Spinal cord (tissue), 10 donors: Measurements from ENCODE around the gene POLG. TPM values are rescaled to one million over a fixed set of nuclear protein-coding genes. Genes with fewer than 3 reads are reported as not detected.

Source experiments
- DNase-seq, 6 donors: peaks; one replicate each; pipeline versions ENCODE4 v3.0.0 to v3.0.0-alpha.2; 2013 to 2015; ENCODE audit warnings: low spot score in 6 of 6, low read depth in 4 of 6
- H3K27ac ChIP-seq: one replicate; pipeline ENCODE4 v1.5.1; 2013; ENCODE audit warnings: low read depth, low read length, control low read depth
- H3K27me3 ChIP-seq: one replicate; pipeline ENCODE4 v1.6.1; 2013; ENCODE audit warnings: low read length; ENCODE audit not compliant: control insufficient read depth, insufficient read depth
- H3K36me3 ChIP-seq: one replicate; pipeline ENCODE4 v1.6.1; 2013; ENCODE audit warnings: low read length; ENCODE audit not compliant: control insufficient read depth, insufficient read depth
- H3K4me1 ChIP-seq: one replicate; pipeline ENCODE4 v1.6.1; 2013; ENCODE audit warnings: low read length; ENCODE audit not compliant: control insufficient read depth, insufficient read depth
- H3K4me3 ChIP-seq: one replicate; pipeline ENCODE4 v1.5.1; 2013; ENCODE audit warnings: low read depth, low read length, control low read depth
- H3K9me3 ChIP-seq: one replicate; pipeline ENCODE4 v1.6.1; 2013; ENCODE audit warnings: low read length; ENCODE audit not compliant: control insufficient read depth, insufficient read depth
- WGBS: methylation state at CpG from one replicate; pipeline ENCODE4 v1.1.5; 2013; ENCODE audit warnings: missing lambda C conversion rate; ENCODE audit not compliant: insufficient coverage; 5-methylcytosine and 5-hydroxymethylcytosine counted together
- polyA plus RNA-seq, 2 donors: library from polyadenylated mRNA; unstranded; fragments of 120-200 nt; gene quantifications; one replicate each; pipeline ENCODE4 v1.2.1, GENCODE V29; 2013; ENCODE audit not compliant: insufficient read length in 2 of 2
- total RNA-seq, 2 donors: library from RNA; depleted of rRNA in 1 of 2; stranded (reverse); fragments of 120-200 nt in 1 of 2; fragments of >200 nt in 1 of 2; gene quantifications; one replicate each; pipeline versions ENCODE4 v1.2.3 to v1.2.4, GENCODE V29; 2013 to 2014
- donor health status: healthy.

The POLG gene
- total and polyA plus RNA-seq, 4 donors, result 26.9 to 53.8 (median 46.4) TPM

GRCh38 chr15:89356634-89357298, 22.1 kb upstream of the POLG start:
- DNase-seq, result peak in 4 of 6 donors; percentile 31 to 87 (median 68)

DNA sequence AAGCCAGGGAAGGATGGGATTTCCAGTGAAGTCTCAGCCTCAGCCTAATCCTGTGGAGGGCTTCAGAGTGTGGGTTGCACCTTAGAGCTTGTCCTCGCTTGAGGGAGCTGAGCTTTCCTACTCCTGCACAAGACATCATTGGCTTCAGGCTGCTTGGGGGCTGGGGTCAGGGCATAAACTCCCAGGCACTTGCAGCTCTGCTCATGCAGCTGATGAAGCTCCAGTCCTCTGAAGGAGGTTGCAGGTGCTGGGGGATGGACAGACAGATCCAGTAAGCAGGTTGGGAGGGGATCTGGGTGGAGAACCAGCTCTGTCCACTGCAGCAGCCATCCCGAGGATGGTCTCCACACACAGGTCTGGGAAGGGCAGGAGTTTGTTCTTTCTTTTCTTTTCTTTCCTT, 19.4 kb upstream of the POLG start:
- no peaks in the 10 kb centered on the region for H3K36me3 ChIP-seq
- DNase-seq, result no peak
- peaks cover 26% of the 10 kb centered on the region for H3K4me1 ChIP-seq
- peaks cover 7% of the 10 kb centered on the region for H3K27me3 ChIP-seq
- H3K4me3 ChIP-seq, result no peak overlapping the region
- 71% methylated on average over 1 of the region's 2 CpGs for WGBS
- no peak overlapping the region for H3K27ac ChIP-seq
- H3K9me3 ChIP-seq, result no peaks in the 10 kb centered on the region

More at GRCh38 chr15:89356634-89357298, 22.1 kb upstream of the POLG start:
- H3K27ac ChIP-seq, result peak overlapping the region; percentile 29
- no peaks in the 10 kb centered on the region for H3K9me3 ChIP-seq
- no peak overlapping the region for H3K4me3 ChIP-seq
- WGBS, result 30% methylated on average over 10 of the region's 13 CpGs
- peaks cover 54% of the 10 kb centered on the region for H3K4me1 ChIP-seq
- H3K36me3 ChIP-seq, result no peaks in the 10 kb centered on the region
- H3K27me3 ChIP-seq, result peaks cover 33% of the 10 kb centered on the region

DNA sequence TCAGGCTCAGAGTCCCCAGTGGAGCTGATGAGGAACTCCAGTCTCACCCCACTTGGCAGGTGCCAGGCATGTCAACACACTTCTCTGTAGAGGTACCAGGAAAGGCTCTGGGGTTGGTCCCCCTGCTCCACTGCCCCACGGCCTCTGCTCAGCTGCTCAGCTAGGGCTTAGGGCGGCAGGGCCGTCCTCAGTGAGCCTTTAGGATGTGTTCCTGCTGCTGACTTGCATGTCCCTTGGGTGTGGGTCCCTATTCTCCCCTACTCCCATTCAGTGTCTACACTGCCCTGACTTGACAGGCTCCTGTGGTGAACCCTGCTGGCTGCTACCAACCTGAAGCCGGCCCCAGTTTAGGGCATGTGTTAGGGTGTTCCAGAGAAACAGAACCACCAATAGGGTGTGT, 17.9 kb upstream of the POLG start:
- peaks cover 13% of the 10 kb centered on the region for H3K4me1 ChIP-seq
- H3K27ac ChIP-seq, result no peak overlapping the region
- no peaks in the 10 kb centered on the region for H3K9me3 ChIP-seq
- H3K4me3 ChIP-seq, result no peak overlapping the region
- WGBS, result 90% methylated on average over 2 of the region's 4 CpGs
- H3K27me3 ChIP-seq, result no peaks in the 10 kb centered on the region
- no peaks in the 10 kb centered on the region for H3K36me3 ChIP-seq
- no peak for DNase-seq

DNA sequence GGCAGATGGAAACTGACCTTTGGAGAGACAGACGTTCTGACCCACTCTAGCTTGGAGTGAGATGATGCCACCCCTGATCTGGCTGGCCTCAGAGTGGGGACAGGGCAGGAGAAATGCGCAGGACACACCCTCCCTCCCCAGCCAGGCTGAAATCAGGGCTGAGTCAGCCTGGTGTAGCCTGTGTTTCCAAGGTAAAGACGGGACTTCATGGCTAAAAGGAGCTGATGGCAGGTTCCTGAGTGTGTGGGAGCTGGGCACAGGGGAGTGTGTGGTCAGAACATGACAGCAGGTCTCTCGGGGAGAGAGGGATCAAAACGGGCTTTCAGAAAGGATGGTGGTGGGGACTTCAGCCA, 14.6 kb upstream of the POLG start:
- Histone ChIP-seq H3K27ac (no peak overlapping the region), H3K4me3 (no peak overlapping the region), H3K9me3 (no peaks in the 10 kb centered on the region), H3K27me3 (no peaks in the 10 kb centered on the region), H3K36me3 (no peaks in the 10 kb centered on the region), H3K4me1 (peaks cover 14% of the 10 kb centered on the region)
- DNase-seq, result no peak
- WGBS, result 76% methylated on average over 4 of the region's 5 CpGs

- Histone ChIP-seq H3K27me3 (peaks cover 2% of the 10 kb centered on the region), H3K4me3 (no peak overlapping the region), H3K36me3 (no peaks in the 10 kb centered on the region), H3K4me1 (peaks cover 14% of the 10 kb centered on the region), H3K27ac (no peak overlapping the region), H3K9me3 (no peaks in the 10 kb centered on the region)
- WGBS, result 22% methylated on average over 10 of the region's 10 CpGs
- peak in 2 of 6 donors; percentile 73 to 86 for DNase-seq
Observed at GRCh38 chr15:89346516-89347231, 12.1 kb upstream of the POLG start.

- peaks cover 18% of the 10 kb centered on the region for H3K4me1 ChIP-seq
- 100% methylated on average over 1 of the region's 4 CpGs for WGBS
- H3K9me3 ChIP-seq, result no peaks in the 10 kb centered on the region
- no peaks in the 10 kb centered on the region for H3K36me3 ChIP-seq
- H3K27me3 ChIP-seq, result peaks cover 4% of the 10 kb centered on the region
- no peak for DNase-seq
- H3K4me3 ChIP-seq, result no peak overlapping the region
- no peak overlapping the region for H3K27ac ChIP-seq
Observed at GRCh38 chr15:89345248-89345647, 10.6 kb upstream of the POLG start.

GRCh38 chr15:89342840-89343239, 8.2 kb upstream of the POLG start:
- Histone ChIP-seq H3K36me3 (no peaks in the 10 kb centered on the region), H3K9me3 (no peaks in the 10 kb centered on the region), H3K4me3 (no peak overlapping the region), H3K27me3 (peaks cover 4% of the 10 kb centered on the region), H3K27ac (no peak overlapping the region), H3K4me1 (peaks cover 18% of the 10 kb centered on the region)
- 93% methylated on average over 3 of the region's 3 CpGs for WGBS
- DNase-seq, result no peak

DNA sequence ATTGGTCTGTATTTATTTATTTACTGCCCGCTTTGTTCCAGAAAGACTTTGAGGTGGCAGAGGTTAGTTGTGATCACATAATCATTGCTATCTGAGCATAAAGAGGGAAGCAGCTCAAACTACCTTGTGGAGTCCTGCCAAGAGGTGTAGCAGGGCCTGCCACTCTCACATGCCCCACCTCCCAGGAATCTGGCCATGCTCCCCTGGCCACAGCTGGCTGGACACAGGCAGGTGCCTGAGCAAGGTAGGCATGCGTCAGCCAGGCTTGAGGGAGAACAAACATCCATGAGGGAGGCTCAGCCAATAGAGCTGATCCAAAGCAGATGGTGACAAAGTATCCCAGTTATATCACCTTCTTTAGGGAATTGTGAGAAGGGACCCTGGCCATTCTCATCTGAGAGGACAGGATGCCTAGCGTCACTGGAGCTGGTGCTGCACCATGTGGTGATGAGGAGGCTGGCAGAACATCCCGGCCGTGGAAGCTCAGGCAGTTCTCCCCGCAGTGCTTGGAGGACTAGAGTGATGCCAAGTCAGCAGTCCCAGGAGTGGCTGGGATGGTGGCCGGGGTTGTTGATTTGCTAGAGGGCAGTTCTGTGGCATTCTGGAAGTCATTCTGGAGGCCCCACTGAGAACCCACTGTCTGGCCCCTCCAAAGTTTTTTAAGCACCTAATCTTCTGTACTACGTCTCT, 6.8 kb upstream of the POLG start:
- no peaks in the 10 kb centered on the region for H3K36me3 ChIP-seq
- H3K4me1 ChIP-seq, result peaks cover 13% of the 10 kb centered on the region
- WGBS, result 80% methylated on average over 7 of the region's 8 CpGs
- H3K27ac ChIP-seq, result no peak overlapping the region
- H3K27me3 ChIP-seq, result peaks cover 4% of the 10 kb centered on the region
- DNase-seq, result no peak
- no peaks in the 10 kb centered on the region for H3K9me3 ChIP-seq
- no peak overlapping the region for H3K4me3 ChIP-seq

GRCh38 chr15:89340573-89340972, 5.9 kb upstream of the POLG start:
- H3K4me3 ChIP-seq, result no peak overlapping the region
- H3K4me1 ChIP-seq, result peaks cover 8% of the 10 kb centered on the region
- no peak for DNase-seq
- H3K27ac ChIP-seq, result no peak overlapping the region
- H3K9me3 ChIP-seq, result no peaks in the 10 kb centered on the region
- peaks cover 4% of the 10 kb centered on the region for H3K27me3 ChIP-seq
- WGBS, result 73% methylated on average over 6 of the region's 7 CpGs
- H3K36me3 ChIP-seq, result no peaks in the 10 kb centered on the region
